Esophagus squamous epithelium (tissue), 4 donors: ENCODE results near the gene TUBG1.

ENCODE experiments used
- CTCF ChIP-seq, 6 experiments: fragments of 450-650 bp in 4 of 6; fragments of 200-600 bp in 2 of 6; sonication (generic) in 2 of 6; IDR thresholded peaks; one replicate each; pipeline ENCODE4 v1.5.1; 2016 to 2019; ENCODE audit warnings: antibody characterized with exemption in 6 of 6, mild to moderate bottlenecking in 4 of 6, moderate library complexity in 4 of 6
- POLR2A ChIP-seq, 4 donors: fragments of 450-650 bp; IDR thresholded peaks; one replicate each; pipeline ENCODE4 v1.6.1; 2017; ENCODE audit warnings: antibody characterized with exemption in 4 of 4, mild to moderate bottlenecking in 4 of 4, moderate library complexity in 3 of 4

- TF ChIP-seq CTCF (IDR thresholded peaks at IDR 0.05): no peak
- TF ChIP-seq POLR2A (IDR thresholded peaks at IDR 0.05): no peak
Observed at GRCh38 chr17:42603318-42603717, 6.2 kb upstream of the TUBG1 start.
